Activated CD8-positive, alpha-beta memory T cell treated with anti-CD3 and anti-CD28 coated beads for 4 hours (primary cell): ENCODE results near the gene DAB2IP.

Experiments
- DNase-seq, 2 donors: peaks; one replicate each; pipeline ENCODE4 v3.0.0-alpha.2; 2020; ENCODE audit warnings: low read depth in 2 of 2

Gene DAB2IP

DNA sequence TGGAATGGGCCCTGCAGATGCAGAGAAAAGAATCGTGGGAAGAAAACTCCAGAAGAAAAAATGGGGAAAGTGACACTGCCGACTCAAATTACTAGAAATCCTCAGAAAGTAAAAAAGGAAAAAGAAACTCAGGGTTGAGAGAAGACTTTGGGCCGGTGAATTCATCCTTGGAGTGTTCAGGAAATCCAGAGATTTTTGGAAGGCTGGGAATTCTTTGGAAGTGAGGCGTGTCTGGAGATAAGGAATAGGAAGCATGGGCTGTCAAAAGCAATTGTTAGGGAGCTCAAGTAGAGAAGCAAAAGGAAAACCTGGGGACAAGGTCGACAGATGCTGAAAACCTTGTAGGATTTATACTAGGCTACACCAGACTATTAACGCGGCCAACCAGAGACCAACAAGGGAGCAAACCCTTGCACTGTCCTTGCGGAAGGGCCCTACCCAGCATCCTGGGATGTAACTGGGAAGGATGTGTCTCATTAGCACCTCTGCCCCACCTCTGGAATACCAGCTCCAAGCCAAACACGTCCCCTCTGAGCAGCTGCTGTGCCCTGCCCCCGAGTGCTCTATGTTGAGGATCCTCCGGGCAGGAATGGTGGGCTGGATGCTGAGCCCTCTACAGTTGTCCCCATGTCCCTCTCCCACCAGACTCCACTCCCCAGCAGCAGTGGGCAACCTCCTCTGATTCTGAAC, 11.6 kb downstream of the DAB2IP start:
- DNase-seq = no peak

GRCh38 chr9:121663591-121663990, 12.2 kb downstream of the DAB2IP start:
- no peak for DNase-seq

- no peak for DNase-seq
Measured at GRCh38 chr9:121666294-121666693, 14.9 kb downstream of the DAB2IP start.

DNA sequence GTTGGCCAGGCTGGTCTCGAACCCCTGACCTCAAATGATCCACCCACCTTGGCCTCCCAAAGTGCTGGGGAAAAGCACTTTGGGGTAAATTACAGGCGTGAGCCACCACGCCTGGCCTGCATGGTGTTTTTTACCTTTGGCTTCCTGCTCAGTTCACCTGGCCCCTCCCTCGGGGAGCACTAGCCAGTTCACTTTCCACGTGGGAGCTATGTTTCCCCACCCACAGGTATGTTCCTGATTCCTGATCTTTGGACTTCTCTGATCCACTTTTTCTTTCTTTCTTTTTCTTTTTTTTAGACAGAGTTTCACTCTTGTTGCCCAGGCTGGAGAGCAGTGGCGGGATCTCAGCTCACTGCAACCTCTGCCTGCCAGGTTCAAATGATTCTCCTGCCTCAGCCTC, 15.8 kb downstream of the DAB2IP start:
- no peak for DNase-seq

- no peak for DNase-seq
Measured at GRCh38 chr9:121667890-121668289, 16.5 kb downstream of the DAB2IP start.

DNA sequence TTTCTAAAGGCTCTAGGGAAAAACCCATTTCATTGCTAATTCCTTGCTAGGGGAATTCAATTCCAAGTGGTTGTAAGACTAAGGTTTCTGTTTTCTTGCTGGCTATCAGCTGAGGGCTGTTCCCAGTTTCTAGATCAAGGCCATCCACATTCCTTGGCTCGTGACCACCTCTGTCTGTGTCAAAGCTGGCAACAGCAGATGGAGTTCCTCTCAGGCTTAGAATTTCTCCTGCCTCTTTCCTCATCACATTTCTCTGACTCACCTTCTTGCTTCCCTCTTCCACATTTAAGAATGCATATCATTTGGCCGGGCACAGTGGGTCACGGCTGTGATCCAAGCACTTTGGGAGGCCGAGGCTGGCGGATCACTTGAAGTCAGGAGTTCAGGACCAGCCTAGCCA, 19.0 kb downstream of the DAB2IP start:
- no peak for DNase-seq

- no peak for DNase-seq
Measured at GRCh38 chr9:121671612-121672155, 20.2 kb downstream of the DAB2IP start.

DNA sequence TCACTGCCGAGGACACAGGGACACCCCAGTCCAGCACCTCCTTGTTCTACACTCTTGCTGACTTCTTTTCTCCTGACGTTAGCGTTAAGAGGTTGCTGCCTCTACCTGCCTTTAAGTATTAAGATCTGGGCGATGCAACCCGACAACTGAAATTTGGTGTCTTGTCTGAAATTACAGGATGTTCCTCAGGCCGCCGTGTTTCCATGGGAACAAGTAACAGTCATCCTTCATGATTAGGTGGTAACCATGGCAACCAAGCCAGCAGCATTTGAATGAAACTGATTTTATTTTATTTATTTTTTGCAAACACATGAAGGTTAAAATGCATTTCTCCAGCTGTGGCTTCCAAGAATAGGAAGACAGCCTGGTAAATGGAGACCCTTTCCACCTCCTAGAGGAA, 20.8 kb downstream of the DAB2IP start:
- DNase-seq = no peak

GRCh38 chr9:121672986-121673385, 21.6 kb downstream of the DAB2IP start:
- DNase-seq = no peak

GRCh38 chr9:121673576-121673975, 22.1 kb downstream of the DAB2IP start:
- no peak for DNase-seq

GRCh38 chr9:121674017-121674416, 22.6 kb downstream of the DAB2IP start:
- DNase-seq = no peak

GRCh38 chr9:121674952-121675351, 23.5 kb downstream of the DAB2IP start:
- no peak for DNase-seq

DNA sequence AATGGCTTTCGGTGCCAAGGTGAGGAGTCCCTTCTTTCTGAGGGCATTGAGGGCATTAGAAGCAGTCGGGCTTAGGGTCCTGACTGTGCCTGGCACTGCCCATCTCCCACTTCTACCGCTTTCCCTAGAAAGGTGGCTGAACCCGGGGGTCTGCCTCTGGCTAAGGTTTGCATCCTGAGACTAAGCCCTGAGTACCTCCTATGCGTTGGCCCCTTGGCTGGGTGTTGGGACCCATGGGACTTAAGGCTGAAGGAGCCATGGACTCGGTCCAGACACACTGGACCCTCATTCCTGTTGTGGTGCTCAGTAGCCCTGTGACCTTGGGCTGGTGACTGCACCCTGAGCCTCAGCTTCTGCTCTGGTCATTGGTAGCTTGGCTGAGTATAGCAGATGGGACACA, 23.9 kb downstream of the DAB2IP start:
- DNase-seq = no peak

GRCh38 chr9:121675969-121676822, 24.8 kb downstream of the DAB2IP start:
- no peak for DNase-seq

- no peak for DNase-seq
Measured at GRCh38 chr9:121676926-121677325, 25.5 kb downstream of the DAB2IP start.

DNA sequence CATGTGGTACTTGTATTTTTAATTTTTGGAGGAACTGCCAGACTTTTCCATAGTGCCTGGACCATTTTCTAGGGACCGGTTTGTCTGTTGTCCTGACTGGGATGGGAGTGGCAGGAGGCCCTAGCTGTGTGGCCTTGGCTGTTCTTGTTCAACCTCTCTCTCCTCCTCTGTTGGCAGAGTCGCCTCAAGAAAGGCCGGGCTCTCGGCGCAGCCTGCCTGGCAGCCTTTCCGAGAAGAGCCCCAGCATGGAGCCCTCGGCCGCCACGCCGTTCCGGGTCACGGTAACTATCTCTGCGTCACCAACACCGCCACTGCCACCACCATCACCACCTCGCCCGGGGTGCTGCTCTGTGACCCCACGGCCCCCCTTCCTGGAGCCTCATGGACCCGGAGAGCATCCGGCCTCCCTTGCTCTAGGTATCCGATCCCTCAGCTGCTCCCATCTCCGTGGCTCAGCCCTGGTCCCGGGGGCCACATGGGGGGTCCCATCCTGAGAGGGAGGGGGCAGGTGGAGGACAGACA, 27.1 kb downstream of the DAB2IP start:
- no peak for DNase-seq

- DNase-seq = no peak
Measured at GRCh38 chr9:121679901-121680635, 28.6 kb downstream of the DAB2IP start.

DNA sequence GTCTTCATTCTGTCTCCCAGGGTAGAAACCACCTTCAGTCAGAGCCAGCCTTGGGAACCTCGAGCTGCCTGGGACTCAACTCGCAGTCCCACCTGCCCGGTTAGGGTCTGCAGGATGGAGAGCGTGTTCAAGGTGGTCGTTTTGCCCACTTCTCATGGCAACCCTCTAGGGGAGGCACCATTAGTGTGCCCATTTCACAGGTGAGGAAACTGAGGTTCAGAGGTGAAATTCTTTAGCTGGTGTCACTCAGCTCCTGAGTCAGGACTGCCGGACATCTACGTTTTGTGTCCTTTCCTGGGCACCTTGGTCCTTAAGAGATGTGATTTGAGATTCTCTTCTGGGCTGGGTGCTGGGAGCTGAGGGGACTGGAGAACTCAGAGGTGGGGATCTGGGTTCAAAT, 30.0 kb downstream of the DAB2IP start:
- DNase-seq = no peak

- DNase-seq = no peak
Measured at GRCh38 chr9:121682201-121682600, 30.8 kb downstream of the DAB2IP start.

DNA sequence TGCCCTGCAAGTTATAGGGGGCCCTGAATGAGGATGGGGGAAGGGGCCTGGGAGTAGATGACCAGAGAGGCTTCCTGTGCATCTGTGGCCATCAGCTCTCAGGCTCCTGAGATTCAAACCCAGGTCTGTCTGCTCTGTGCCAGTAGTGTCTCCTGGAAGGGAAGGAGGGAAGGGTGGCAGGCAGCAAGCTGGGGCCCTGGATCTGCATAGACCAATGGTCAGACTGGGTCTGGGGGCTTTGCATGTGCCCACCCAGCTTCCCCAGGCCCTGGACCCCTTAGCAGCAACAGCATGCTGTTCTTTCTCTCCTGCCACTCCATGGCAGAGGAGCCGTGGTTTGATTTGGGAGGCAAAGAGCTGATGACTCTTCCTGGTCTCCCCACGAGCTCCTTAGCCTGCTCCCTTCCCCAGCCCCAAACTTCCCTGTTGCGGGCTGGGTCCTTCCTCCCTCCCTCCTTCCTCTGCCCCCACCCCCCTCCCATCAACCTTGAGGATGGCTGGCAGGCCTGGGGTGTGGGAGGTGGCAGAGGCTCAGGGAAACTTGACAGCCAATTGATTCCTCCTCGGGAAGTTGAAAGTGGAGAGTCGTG, 31.6 kb downstream of the DAB2IP start:
- DNase-seq = no peak

GRCh38 chr9:121683652-121684051, 32.2 kb downstream of the DAB2IP start:
- DNase-seq = no peak
